Suprapubic skin (tissue), 4 donors: ENCODE measurements around the gene ABCD4. TPM values are rescaled to one million over a fixed set of nuclear protein-coding genes. Genes with fewer than 3 reads are reported as not detected.

Source experiments
- DNase-seq, 2 donors: peaks; one replicate each; pipeline ENCODE4 v3.0.0-alpha.2; 2019; ENCODE audit warnings: low spot score in 2 of 2
- H3K27ac ChIP-seq: fragments of 200-600 bp; sonication (generic); one replicate; pipeline ENCODE4 v1.5.1; 2019
- H3K27me3 ChIP-seq: fragments of 200-600 bp; sonication (generic); one replicate; pipeline ENCODE4 v1.5.1; 2019
- H3K36me3 ChIP-seq: fragments of 200-600 bp; sonication (generic); one replicate; pipeline ENCODE4 v1.5.1; 2019
- H3K4me1 ChIP-seq: fragments of 200-600 bp; sonication (generic); one replicate; pipeline ENCODE4 v1.5.1; 2019
- H3K4me3 ChIP-seq: fragments of 200-600 bp; sonication (generic); one replicate; pipeline ENCODE4 v1.5.1; 2019; ENCODE audit warnings: mild to moderate bottlenecking
- H3K9me3 ChIP-seq: fragments of 200-600 bp; sonication (generic); one replicate; pipeline ENCODE4 v1.5.1; 2019
- EP300 ChIP-seq: sonication (generic); formaldehyde crosslinking; IDR thresholded peaks from one replicate; pipeline ENCODE4 v1.6.1; 2017; ENCODE audit warnings: antibody characterized with exemption
- POLR2A ChIP-seq, 2 donors: fragments of 450-650 bp; IDR thresholded peaks; one replicate each; pipeline ENCODE4 v1.6.1; 2017; ENCODE audit warnings: antibody characterized with exemption in 2 of 2, mild to moderate bottlenecking in 2 of 2, moderate library complexity in 2 of 2
- POLR2AphosphoS5 ChIP-seq, 3 donors: sonication (generic); formaldehyde crosslinking; IDR thresholded peaks; one replicate each; pipeline ENCODE4 v1.6.1; 2017; ENCODE audit warnings: antibody characterized with exemption in 3 of 3
- WGBS: methylation state at CpG from one replicate; pipeline ENCODE4 v1.1.5; 2018; 5-methylcytosine and 5-hydroxymethylcytosine counted together
- total RNA-seq, 4 donors: library from RNA; depleted of rRNA; stranded (reverse); fragments of >200 nt; gene quantifications; one replicate each; pipeline ENCODE4 v1.1.0, GENCODE V29; 2016
- TF ChIP-seq, protein P1 (sequence below), 2 donors: fragments of 200-600 bp in 1 of 2; fragments of 450-650 bp in 1 of 2; sonication (generic) in 1 of 2; IDR thresholded peaks; one replicate each; pipeline ENCODE4 v1.5.1; 2016 to 2019; ENCODE audit warnings: antibody characterized with exemption in 2 of 2, mild to moderate bottlenecking in 1 of 2, moderate library complexity in 1 of 2

ABCD4 gene
- total RNA-seq, 4 donors from 2014 or later: 22.2 to 87.5 (median 43.5) TPM

GRCh38 chr14:74293606-74294005 is 9.1 kb downstream of the ABCD4 start:
- H3K4me3 ChIP-seq: no peak overlapping the region
- H3K27ac ChIP-seq: no peak overlapping the region
- H3K27me3 ChIP-seq: no peaks in the 10 kb centered on the region
- WGBS: 71% methylated on average over 2 of the region's 2 CpGs
- DNase-seq: no peak
- H3K9me3 ChIP-seq: no peaks in the 10 kb centered on the region
- H3K36me3 ChIP-seq: peaks cover 93% of the 10 kb centered on the region
- no peak for TF ChIP-seq EP300
- TF ChIP-seq POLR2AphosphoS5 (IDR thresholded peaks at IDR 0.05): no peak
- no peak for TF ChIP-seq POLR2A (IDR thresholded peaks at IDR 0.05)
- TF ChIP-seq, protein P1, sequence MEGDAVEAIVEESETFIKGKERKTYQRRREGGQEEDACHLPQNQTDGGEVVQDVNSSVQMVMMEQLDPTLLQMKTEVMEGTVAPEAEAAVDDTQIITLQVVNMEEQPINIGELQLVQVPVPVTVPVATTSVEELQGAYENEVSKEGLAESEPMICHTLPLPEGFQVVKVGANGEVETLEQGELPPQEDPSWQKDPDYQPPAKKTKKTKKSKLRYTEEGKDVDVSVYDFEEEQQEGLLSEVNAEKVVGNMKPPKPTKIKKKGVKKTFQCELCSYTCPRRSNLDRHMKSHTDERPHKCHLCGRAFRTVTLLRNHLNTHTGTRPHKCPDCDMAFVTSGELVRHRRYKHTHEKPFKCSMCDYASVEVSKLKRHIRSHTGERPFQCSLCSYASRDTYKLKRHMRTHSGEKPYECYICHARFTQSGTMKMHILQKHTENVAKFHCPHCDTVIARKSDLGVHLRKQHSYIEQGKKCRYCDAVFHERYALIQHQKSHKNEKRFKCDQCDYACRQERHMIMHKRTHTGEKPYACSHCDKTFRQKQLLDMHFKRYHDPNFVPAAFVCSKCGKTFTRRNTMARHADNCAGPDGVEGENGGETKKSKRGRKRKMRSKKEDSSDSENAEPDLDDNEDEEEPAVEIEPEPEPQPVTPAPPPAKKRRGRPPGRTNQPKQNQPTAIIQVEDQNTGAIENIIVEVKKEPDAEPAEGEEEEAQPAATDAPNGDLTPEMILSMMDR (IDR thresholded peaks at IDR 0.05): no peak
- H3K4me1 ChIP-seq: peaks cover 1% of the 10 kb centered on the region

GRCh38 chr14:74292061-74292460 is 10.7 kb downstream of the ABCD4 start:
- no peak for DNase-seq
- H3K27ac ChIP-seq: no peak overlapping the region
- H3K27me3 ChIP-seq: no peaks in the 10 kb centered on the region
- H3K4me1 ChIP-seq: no peaks in the 10 kb centered on the region
- H3K9me3 ChIP-seq: no peaks in the 10 kb centered on the region
- WGBS: 95% methylated on average over 10 of the region's 11 CpGs
- H3K4me3 ChIP-seq: no peak overlapping the region
- TF ChIP-seq EP300 (no peak), POLR2AphosphoS5 (IDR thresholded peaks at IDR 0.05) (no peak), POLR2A (IDR thresholded peaks at IDR 0.05) (no peak)
- TF ChIP-seq, protein P1 (IDR thresholded peaks at IDR 0.05): no peak
- H3K36me3 ChIP-seq: peaks cover 96% of the 10 kb centered on the region

DNA sequence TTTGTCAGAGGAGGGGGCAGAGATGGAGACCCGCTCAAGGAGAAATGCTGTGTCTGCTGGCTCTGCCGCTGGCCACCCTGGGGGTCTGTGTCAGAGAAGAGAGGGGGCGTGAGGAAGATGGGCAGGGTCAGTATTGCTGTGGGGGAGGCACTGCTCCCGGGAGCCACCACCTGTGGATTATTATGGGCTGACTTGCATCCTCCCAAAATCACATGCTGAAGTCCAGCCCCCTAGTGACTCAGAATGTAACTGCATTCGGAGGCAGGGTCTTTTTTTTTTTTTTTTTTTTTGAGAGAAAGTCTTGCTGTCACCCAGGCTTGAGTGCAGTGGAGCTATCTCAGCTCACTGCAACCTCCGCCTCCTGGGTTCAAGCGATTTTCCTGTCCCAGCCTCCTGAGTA is 12.3 kb downstream of the ABCD4 start:
- Histone ChIP-seq H3K4me3 (no peak overlapping the region), H3K4me1 (no peaks in the 10 kb centered on the region), H3K9me3 (no peaks in the 10 kb centered on the region), H3K27ac (no peak overlapping the region), H3K36me3 (peaks cover 96% of the 10 kb centered on the region), H3K27me3 (no peaks in the 10 kb centered on the region)
- TF ChIP-seq, protein P1 (IDR thresholded peaks at IDR 0.05): no peak
- TF ChIP-seq POLR2A (IDR thresholded peaks at IDR 0.05) (no peak), EP300 (no peak), POLR2AphosphoS5 (IDR thresholded peaks at IDR 0.05) (no peak)
- 74% methylated on average over 7 of the region's 7 CpGs for WGBS
- DNase-seq: no peak

- Histone ChIP-seq H3K4me3 (no peak overlapping the region), H3K9me3 (no peaks in the 10 kb centered on the region), H3K36me3 (peaks cover 96% of the 10 kb centered on the region), H3K27me3 (no peaks in the 10 kb centered on the region), H3K27ac (no peak overlapping the region), H3K4me1 (no peaks in the 10 kb centered on the region)
- DNase-seq: no peak
- TF ChIP-seq POLR2AphosphoS5 (IDR thresholded peaks at IDR 0.05): no peak
- TF ChIP-seq, protein P1 (IDR thresholded peaks at IDR 0.05): no peak
- no peak for TF ChIP-seq POLR2A (IDR thresholded peaks at IDR 0.05)
- TF ChIP-seq EP300: no peak
- 94% methylated on average over 3 of the region's 5 CpGs for WGBS
Measured at GRCh38 chr14:74289801-74290200, 12.9 kb downstream of the ABCD4 start.

- TF ChIP-seq EP300 (no peak), POLR2AphosphoS5 (IDR thresholded peaks at IDR 0.05) (no peak), POLR2A (IDR thresholded peaks at IDR 0.05) (no peak)
- TF ChIP-seq, protein P1 (IDR thresholded peaks at IDR 0.05): no peak
- DNase-seq: no peak
- Histone ChIP-seq H3K9me3 (no peaks in the 10 kb centered on the region), H3K27ac (no peak overlapping the region), H3K27me3 (no peaks in the 10 kb centered on the region), H3K4me1 (no peaks in the 10 kb centered on the region), H3K4me3 (no peak overlapping the region), H3K36me3 (peaks cover 99% of the 10 kb centered on the region)
- WGBS: 81% methylated on average over 7 of the region's 7 CpGs
Measured at GRCh38 chr14:74286736-74287135, 16.0 kb downstream of the ABCD4 start.
